HepG2 (cell line): ENCODE results near the gene ZNF749. TPM values are rescaled to one million over a fixed set of nuclear protein-coding genes. Genes with fewer than 3 reads are reported as not detected.

Source experiments
- ATAC-seq: fragments of 200-7000 bp; cut with Tn5 transposase; 3 replicates; pipeline ENCODE4 v1.9.1; 2020; ENCODE audit warnings: mild to moderate bottlenecking, moderate library complexity
- BruUV-seq: library from RNA; stranded (reverse); fragments of 400-500 nt; replicated peaks from 2 replicates; lab custom pipeline; 2021; lab: Mats Ljungman, UMichigan
- CTCF ChIA-PET: fragments of 300-600 bp; formaldehyde crosslinking; extraction: SDS; loops from one replicate; lab custom pipeline; 2021; ENCODE audit warnings: low total read pairs, inconsistent platforms, low intra/inter-chr PET ratio; lab: Yijun Ruan, JAX
- POLR2A ChIA-PET: fragments of 350-600 bp; sonication (Branson Sonifier 250); formaldehyde crosslinking; loops from one replicate; lab custom pipeline; 2020; ENCODE audit warnings: antibody characterized with exemption, inconsistent platforms; lab: Yijun Ruan, JAX
- DNase-seq: peaks from one replicate; pipeline ENCODE4 v3.0.0-alpha.2; 2015; ENCODE audit warnings: low spot score
- FAIRE-seq: peaks from 3 replicates; lab custom pipeline; 2011; peaks lifted over from hg19 to GRCh38; lab: Jason Lieb, UNC
- H2AFZ ChIP-seq: one replicate; pipeline ENCODE4 v1.6.1; 2011; ENCODE audit warnings: low read length, inconsistent platforms
- H3K27ac ChIP-seq: fragments of 300-600 bp; 3 replicates; pipeline ENCODE4 v1.8.0; 2011; ENCODE audit warnings: mixed run types, mild to moderate bottlenecking, mixed read lengths, low read length, inconsistent platforms; ENCODE audit not compliant: insufficient read depth; ENCODE audit errors: extremely low read length
- H3K27me3 ChIP-seq, 2 experiments: fragments of 200-600 bp in 1 of 2; 2 replicates in 1 of 2; 3 replicates in 1 of 2; pipeline versions ENCODE4 v1.6.0 to v1.8.0; 2011; ENCODE audit warnings: low read length in 2 of 2, mild to moderate bottlenecking in 2 of 2, moderate library complexity in 2 of 2, inconsistent platforms in 1 of 2; ENCODE audit not compliant: insufficient read depth in 2 of 2, control insufficient read depth in 1 of 2
- H3K36me3 ChIP-seq, 2 experiments: fragments of 200-600 bp in 1 of 2; replicated peaks in 1 of 2; 2 replicates in 1 of 2; 3 replicates in 1 of 2; pipeline versions ENCODE4 v1.5.1 to v1.8.0; 2011; ENCODE audit warnings: low read length in 2 of 2, inconsistent platforms in 1 of 2; ENCODE audit not compliant: insufficient read depth in 2 of 2, control insufficient read depth in 1 of 2
- H3K4me1 ChIP-seq: 2 replicates; pipeline ENCODE4 v1.5.1; 2012; ENCODE audit warnings: low read length, inconsistent platforms; ENCODE audit not compliant: insufficient read depth
- H3K4me2 ChIP-seq: 2 replicates; pipeline ENCODE4 v1.6.0; 2011; ENCODE audit warnings: low read depth, low read length, inconsistent platforms
- H3K4me3 ChIP-seq, 3 experiments: fragments of 200-600 bp in 1 of 3; sonication (generic), shearing (Covaris generic) in 1 of 3; replicated peaks in 1 of 3; 2 replicates each; pipeline ENCODE4 v1.5.1; 2011 to 2016; ENCODE audit warnings: low read length in 3 of 3, inconsistent platforms in 2 of 3, low read depth in 2 of 3, mild to moderate bottlenecking in 2 of 3, control low read depth in 1 of 3, mixed read lengths in 1 of 3; ENCODE audit not compliant: insufficient read depth in 1 of 3
- H3K79me2 ChIP-seq: one replicate; pipeline ENCODE4 v1.6.1; 2011; ENCODE audit warnings: low read length, inconsistent platforms; ENCODE audit not compliant: insufficient read depth
- H3K9ac ChIP-seq: 2 replicates; pipeline ENCODE4 v1.6.0; 2011; ENCODE audit warnings: mild to moderate bottlenecking, low read depth, low read length, inconsistent platforms; ENCODE audit not compliant: insufficient read depth
- H3K9me3 ChIP-seq: 2 replicates; pipeline ENCODE4 v1.5.1; 2012; ENCODE audit warnings: mild to moderate bottlenecking, low read length
- H4K20me1 ChIP-seq: 2 replicates; pipeline ENCODE4 v1.6.0; 2011; ENCODE audit warnings: inconsistent platforms, mild to moderate bottlenecking, low read length, moderate library complexity; ENCODE audit not compliant: insufficient read depth
- CSRNP1 ChIP-seq: sonication (generic); formaldehyde crosslinking; IDR thresholded peaks from 2 replicates; pipeline ENCODE4 v1.8.1; 2023; ENCODE audit warnings: mild to moderate bottlenecking, missing genetic modification reagents
- DPF2 ChIP-seq: sonication (generic); formaldehyde crosslinking; IDR thresholded peaks from 2 replicates; pipeline ENCODE4 v1.4.0; 2020; ENCODE audit warnings: mild to moderate bottlenecking, low read depth, missing genetic modification reagents, borderline replicate concordance
- GMEB2 ChIP-seq: IDR thresholded peaks from 2 replicates; pipeline ENCODE4 v1.6.1; 2016; ENCODE audit warnings: missing biosample characterization, missing genetic modification reagents, low read depth
- HOXA7 ChIP-seq: sonication (generic); formaldehyde crosslinking; IDR thresholded peaks from 2 replicates; pipeline ENCODE4 v1.8.1; 2022; ENCODE audit warnings: mild to moderate bottlenecking, missing genetic modification reagents, moderate library complexity
- KDM6A ChIP-seq: IDR thresholded peaks from 2 replicates; pipeline ENCODE4 v1.6.1; 2016; ENCODE audit warnings: low read depth
- RXRA ChIP-seq: sonication (generic); formaldehyde crosslinking; IDR thresholded peaks from 2 replicates; pipeline ENCODE4 v1.5.1; 2020; ENCODE audit warnings: missing genetic modification reagents
- ZBTB49 ChIP-seq: sonication (generic); formaldehyde crosslinking; IDR thresholded peaks from 2 replicates; pipeline ENCODE4 v1.4.0; 2020; ENCODE audit warnings: missing genetic modification reagents, borderline replicate concordance
- ZFP41 ChIP-seq: sonication (generic); formaldehyde crosslinking; IDR thresholded peaks from 2 replicates; pipeline ENCODE4 v1.4.0; 2020; ENCODE audit warnings: mild to moderate bottlenecking, missing genetic modification reagents, borderline replicate concordance
- ZNF570 ChIP-seq: sonication (generic); formaldehyde crosslinking; IDR thresholded peaks from 2 replicates; pipeline ENCODE4 v1.4.0; 2020; ENCODE audit warnings: mild to moderate bottlenecking, missing genetic modification reagents, borderline replicate concordance
- ZNF770 ChIP-seq: sonication (generic); formaldehyde crosslinking; IDR thresholded peaks from 2 replicates; pipeline ENCODE4 v1.5.0; 2020; ENCODE audit warnings: mild to moderate bottlenecking, missing genetic modification reagents
- WGBS: methylation state at CpG from one replicate; pipeline ENCODE4 v1.1.6; 2017; ENCODE audit warnings: low lambda C conversion rate; 5-methylcytosine and 5-hydroxymethylcytosine counted together
- in situ Hi-C: cut with HindIII; loops from 2 replicates; pipeline ENCODE4 v1.10.0; 2017; ENCODE audit warnings: low pct_unique_long_range_greater_than_20kb; ENCODE audit not compliant: extremely low pct_ligation_motif_present
- intact Hi-C: fragments of 100-400 bp; cut with micrococcal nuclease; formaldehyde crosslinking; loops from one replicate; pipeline ENCODE4 v1.10.0; 2022; ENCODE audit not compliant: unreplicated experiment
- polyA plus RNA-seq, 8 experiments: library from polyadenylated mRNA; depleted of rRNA in 3 of 8; stranded (reverse) in 7 of 8; unstranded in 1 of 8; fragments of >200 nt; fragmentation: Illumina TruSeq in 4 of 8; extraction: Trizol in 4 of 8; gene quantifications; 2 replicates each; pipeline versions ENCODE4 v1.2.1 to v1.2.3, GENCODE V29; 2011 to 2016; ENCODE audit warnings: low read depth in 4 of 8, missing spikeins in 1 of 8, mixed read lengths in 1 of 8; ENCODE audit not compliant: insufficient read depth in 1 of 8
- total RNA-seq, 5 experiments: library from RNA; depleted of rRNA; stranded (reverse); fragments of >200 nt; fragmentation: Illumina TruSeq; extraction: Trizol; gene quantifications; 2 replicates each; pipeline ENCODE4 v1.2.3, GENCODE V29; 2016; ENCODE audit warnings: low read depth in 1 of 5

Gene ZNF749
- total and polyA plus RNA-seq, 2 of the 13 experiments (the other 11 are each of a cell fraction or from before 2014, with no cell fraction given), result 18.9 to 21.0 TPM

- TF ChIP-seq ZBTB49, result no peak
Measured at GRCh38 chr19:57436417-57436816, 1.3 kb downstream of the ZNF749 start (continued).

GRCh38 chr19:57437931-57438330 lies 2.8 kb downstream of the ZNF749 start:
- Histone ChIP-seq H3K79me2 (peaks cover 56% of the 10 kb centered on the region), H3K4me1 (peaks cover 22% of the 10 kb centered on the region), H3K27ac (no peak overlapping the region), H4K20me1 (peaks cover 4% of the 10 kb centered on the region; the same call in 1 of the 2 replicates), H3K27me3 (no peaks in the 10 kb centered on the region; a peak in 1 of 5 replicates), H3K4me3 (no peak overlapping the region), H3K4me2 (no peak overlapping the region), H3K36me3 (peaks cover 6 to 22% of the 10 kb centered on the region in 2 experiments), H3K9ac (no peak overlapping the region), H3K9me3 (no peaks in the 10 kb centered on the region), H2AFZ (no peak overlapping the region)
- 96% methylated on average over 4 of the region's 4 CpGs for WGBS
- POLR2A ChIA-PET, result no interaction called here
- CTCF ChIA-PET, result no interaction called here
- BruUV-seq, result no TSS peak
- DNase-seq (no peak), FAIRE-seq (no peak), ATAC-seq (no peak)
- intact Hi-C loops, result no loop called here
- no peak for TF ChIP-seq DPF2 (CRISPR knock-in tag)
- no peak for TF ChIP-seq HOXA7 (CRISPR knock-in tag)
- TF ChIP-seq RXRA (CRISPR knock-in tag), result no peak
- no peak for TF ChIP-seq ZNF770 (CRISPR knock-in tag)
- no peak for TF ChIP-seq KDM6A (CRISPR knock-in tag)
- TF ChIP-seq ZFP41 (CRISPR knock-in tag), result no peak
- no peak for TF ChIP-seq ZNF570 (CRISPR knock-in tag)
- TF ChIP-seq GMEB2 (CRISPR knock-in tag), result no peak
- no peak for TF ChIP-seq CSRNP1 (CRISPR knock-in tag)
- in situ Hi-C loops, result no loop called here
